Stimulated activated CD8-positive, alpha-beta memory T cell treated with anti-CD3 and anti-CD28 coated beads, Interleukin-7, amount 100 ng/mL, for 1 hour (primary cell): ENCODE results near the gene TSEN15.
"Not testable (repeated sequence)": the region's sequence is repeated elsewhere in the genome, so short reads cannot be mapped to it uniquely, and the experiment has no call there.

Experiments used
- DNase-seq, 2 donors: peaks; one replicate each; pipeline ENCODE4 v3.0.0-alpha.2; 2020; ENCODE audit warnings: low read depth in 2 of 2

Gene TSEN15

DNA sequence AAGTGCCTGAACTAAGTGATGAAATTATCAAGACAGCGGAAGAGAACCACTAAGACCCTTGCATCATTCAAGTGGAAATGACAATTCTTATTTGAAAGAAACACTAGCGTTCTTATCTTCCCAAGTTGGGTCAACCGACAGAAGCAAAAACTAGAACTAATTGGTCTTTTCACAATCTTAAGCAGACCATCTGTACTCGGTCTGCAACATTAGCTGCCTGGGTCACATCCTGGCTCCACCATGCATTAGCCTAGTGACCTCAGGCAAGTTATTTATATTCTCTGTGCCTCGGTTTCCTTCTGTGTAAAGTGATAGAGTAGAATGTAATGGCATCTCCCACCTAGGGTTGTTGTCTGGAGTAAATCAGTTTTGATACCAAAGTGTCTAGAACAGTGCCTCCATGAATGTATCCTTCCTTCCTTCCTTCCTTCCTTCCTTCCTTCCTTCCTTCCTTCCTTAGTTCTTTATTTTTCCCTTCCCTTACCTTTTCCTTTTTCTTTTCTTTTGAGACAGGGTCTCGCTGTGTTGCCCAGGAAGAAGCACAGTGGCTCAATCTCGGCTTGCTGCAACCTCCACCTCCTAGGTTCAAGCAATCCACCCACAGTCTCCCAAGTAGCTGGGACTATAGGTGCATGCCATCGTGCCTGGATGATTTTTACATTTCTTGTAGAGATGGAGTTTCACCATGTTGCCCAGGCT is 20.0 kb upstream of the TSEN15 start:
- DNase-seq: no peak

DNA sequence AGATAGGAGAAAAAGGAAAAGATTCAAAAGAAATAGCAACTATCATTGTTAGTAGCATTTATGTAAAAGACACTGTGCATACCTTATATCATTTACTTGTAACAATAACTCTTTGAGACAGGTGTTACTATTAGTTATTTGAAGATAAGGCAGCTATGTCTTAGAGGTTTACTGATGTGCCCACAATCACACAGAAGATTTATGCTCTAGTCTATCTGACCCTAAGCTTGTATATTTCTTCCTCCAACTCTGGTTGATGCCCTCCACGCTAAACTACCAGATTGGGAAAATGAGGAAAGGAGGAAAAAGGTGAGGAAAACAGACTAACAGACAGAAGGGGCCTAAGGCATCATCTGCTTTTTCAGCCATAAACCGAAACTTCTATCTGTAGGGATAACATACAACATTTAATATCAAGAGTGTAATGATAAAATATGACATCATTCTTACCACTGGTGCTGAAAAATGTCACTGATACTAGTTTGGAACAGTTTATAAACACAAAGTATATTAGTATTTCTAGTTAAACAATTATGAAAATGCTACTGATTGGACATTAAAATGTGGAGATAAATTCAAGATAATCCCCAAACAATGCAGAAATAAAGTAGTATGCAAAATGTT is 19.1 kb upstream of the TSEN15 start:
- DNase-seq: no peak

DNA sequence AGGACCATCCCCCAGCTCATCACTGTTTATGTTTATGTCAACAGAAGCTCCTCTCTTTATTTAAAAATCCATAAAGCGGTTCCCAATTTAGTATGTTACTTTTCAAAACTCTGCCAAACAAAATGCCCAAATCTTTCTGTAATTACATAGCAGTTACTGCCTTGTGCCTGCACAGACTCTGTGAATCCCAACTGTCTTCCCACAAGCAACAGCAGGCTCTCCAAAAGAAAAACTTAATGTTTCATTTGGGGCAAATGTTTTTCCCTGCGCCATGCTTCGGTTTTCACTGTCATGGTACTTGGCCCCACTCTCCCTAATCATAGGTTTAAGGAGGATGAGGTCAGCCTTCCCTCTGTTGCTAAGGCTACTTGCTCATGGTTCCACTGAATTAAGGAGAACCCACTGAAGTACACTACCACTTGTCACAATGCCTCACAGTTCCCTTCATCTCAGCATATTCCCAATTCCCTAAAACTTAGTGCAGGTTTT is 18.6 kb upstream of the TSEN15 start:
- DNase-seq: no peak

GRCh38 chr1:184033711-184034167 is 17.8 kb upstream of the TSEN15 start:
- no peak for DNase-seq

DNA sequence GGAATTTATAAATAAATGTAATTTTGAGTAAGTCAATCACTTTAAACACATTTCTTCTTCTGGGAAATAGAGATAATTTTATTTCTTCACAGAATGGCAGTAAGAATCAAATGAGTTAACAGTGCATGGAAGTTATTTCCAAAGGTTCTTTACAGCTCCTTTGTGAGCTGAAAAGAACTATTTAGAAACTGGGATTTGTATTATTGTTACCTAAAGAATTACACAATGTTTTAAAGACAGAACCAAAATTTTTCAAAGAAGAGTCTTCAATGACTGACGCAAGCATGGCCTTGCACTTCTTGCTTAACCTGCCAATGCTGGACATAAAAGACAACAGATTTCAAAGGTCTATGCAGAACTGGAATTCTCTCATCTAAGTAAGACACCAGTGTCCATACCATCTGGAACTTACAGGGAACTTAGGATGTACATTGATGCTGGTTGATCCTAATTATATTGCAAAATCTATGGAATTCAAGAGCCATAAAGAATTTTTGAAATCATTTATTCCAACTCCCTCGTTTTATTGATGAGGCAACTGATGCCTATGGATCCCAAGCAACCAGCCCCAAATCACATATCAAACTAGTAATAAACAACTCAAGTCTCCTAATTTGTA is 16.7 kb upstream of the TSEN15 start:
- DNase-seq: no peak

DNA sequence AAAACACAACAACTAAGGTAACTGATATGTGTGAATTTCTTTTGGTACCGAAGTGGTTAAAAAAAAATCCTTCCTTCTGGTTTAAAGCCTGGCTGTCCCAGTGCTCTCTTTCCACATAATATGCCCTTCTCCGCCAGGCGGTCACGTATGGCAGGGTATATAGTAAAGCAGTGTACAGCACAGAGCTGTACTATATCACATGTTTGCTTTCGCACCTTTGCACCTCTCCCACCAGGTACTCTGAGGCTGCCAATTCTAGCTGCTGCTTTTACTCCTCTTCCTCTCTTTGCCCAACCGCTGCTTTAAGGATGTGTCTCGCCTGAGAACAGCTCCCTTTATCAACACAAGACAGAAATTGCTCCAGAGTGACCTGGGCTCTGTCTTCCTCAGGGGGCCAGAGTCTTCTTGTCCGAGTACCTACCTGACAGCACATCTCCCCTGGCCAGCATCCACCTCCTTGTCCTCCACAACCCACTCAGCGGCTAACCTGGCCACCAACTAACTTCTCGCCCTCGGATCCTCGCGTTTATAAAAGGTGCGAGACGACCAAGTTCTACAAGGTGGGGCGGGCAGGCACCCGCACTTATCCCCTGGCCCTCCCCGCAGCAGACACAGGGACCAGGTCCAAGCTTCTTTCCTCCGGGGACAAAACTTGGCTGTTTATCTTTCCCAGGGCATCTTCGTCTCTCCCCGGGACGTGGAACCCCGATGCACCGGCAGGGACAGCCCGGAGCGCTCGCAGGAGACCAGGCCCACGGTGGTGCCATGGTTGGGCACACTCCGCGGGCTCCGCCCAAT is 15.6 kb upstream of the TSEN15 start:
- DNase-seq: no peak

DNA sequence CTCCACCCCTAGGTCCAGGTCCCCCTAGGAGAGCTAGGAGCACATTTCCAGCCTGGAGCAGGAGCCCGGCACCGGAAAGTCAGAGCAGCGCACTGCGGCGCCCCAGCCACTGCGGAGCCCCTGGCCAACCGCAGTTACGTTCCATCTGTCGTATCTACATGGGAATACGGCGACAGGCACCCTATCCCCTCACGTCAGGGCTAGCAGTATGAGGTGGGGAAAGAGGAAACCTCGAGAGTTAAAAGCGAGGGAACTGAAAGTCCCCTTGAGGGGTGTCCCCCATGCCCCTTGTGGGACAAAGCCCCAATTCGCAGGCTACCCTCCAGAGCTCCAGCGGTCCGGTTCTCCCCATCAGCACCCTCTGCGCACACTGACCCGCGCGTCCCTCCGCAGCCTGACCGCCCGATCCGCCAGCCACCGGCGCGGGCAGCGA is 15.0 kb upstream of the TSEN15 start:
- DNase-seq: no peak

DNA sequence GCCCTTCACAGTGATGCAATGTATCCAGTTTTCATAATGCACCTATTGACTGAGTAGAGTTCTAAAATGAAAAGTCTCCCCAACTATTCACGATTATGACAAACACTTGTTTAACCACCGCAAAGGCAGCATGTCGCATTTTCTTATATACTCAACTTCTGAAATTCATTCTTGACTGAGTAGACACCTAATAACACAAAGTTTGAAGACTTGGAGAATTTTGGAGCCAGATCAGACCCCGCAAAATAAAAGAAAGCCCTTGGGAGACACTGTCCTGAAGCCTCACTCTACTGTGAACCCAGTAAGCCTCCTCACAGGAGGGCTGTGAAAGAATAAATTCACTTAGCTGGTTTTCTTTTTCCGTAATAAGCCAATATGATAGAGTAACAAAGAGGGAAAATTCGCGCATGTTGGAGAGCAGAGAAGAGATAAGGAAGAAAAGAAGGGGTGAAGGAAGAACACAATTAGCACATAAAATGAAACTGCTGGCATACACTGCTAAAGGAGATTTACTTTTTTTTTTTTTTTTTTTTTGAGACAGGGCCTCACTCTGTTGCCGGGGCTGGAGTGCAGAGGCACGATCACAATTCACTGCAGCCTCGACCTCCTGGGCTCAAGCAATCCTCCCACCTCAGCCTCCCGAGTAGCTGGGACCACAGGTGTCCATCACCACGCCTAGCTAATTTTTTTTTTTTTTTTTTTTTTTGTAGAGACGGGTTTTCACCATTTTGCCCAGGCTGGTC is 13.5 kb upstream of the TSEN15 start:
- no peak for DNase-seq

DNA sequence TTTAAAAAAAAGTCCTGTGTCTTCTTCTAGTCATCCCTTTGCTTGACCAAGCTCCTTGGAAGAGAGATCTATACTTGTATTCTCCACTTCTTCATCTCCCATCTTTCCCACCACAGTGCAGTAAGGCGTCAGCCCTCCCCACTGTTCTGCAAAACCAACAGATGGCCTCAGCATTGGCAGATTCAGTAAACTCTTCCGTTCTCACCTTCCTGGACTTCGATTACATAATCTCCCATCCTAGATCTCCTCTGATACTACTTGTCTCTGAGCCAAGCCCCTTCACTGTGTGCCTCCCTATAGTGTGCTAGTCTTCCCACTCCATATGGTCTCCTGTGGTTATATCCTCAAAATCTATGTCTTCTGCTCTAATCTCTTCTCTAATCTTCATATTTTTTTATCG is 12.4 kb upstream of the TSEN15 start:
- no peak for DNase-seq

DNA sequence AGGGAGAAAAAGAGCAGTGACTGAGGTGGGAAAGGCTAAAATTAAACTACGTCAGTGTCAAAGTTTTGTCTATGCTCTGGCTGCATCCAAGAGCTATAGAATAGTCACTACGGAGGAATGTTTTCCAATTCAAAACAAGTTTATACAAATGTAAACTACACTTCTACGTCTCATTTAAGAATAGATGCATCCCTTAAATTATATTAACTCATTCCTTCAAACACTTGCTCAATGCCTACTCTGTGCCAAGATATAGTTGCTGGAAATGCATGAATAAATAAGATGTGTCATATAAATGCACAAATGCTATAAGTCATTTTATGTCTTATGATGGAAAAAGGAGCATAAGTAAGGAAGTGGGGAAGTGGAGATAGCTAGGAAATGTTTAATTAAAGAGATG is 9.8 kb upstream of the TSEN15 start:
- DNase-seq: no peak

GRCh38 chr1:184043315-184043714 is 8.2 kb upstream of the TSEN15 start:
- not testable (repeated sequence) for DNase-seq

DNA sequence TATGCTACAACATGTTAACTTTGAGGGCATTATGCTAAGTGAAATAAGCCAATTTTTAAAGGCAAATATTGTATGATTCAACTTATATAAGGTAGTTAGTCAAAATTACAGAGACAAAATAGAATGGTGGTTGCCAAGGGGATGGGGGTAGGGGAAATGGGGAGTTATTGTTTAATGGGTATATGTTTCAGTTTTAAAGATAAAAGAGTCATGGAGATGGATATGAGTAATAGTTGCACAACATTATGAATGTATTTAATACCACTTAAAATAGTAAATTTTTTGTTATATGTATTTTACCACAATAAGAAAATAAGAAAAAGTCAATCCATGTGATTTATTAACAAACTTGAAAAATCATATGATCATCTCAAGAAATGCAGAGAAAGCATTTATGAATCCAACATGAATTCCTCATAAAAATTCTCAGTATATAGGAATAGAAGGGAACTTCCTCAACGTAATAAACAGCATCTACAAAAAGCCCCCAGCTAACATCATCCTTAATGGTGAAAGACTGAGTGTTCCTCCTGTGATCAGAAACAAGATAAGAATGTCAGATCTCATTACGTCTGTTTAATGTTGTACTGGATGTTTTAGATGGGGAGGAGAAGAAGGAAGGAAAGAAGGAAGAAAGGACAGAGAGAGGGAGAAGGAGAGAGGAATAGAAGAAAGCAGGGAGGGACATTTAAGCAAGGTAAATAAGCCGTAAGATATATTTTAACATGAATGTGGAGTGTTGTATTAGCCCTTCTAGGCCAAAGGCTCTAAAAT is 6.7 kb upstream of the TSEN15 start:
- DNase-seq: no peak

- DNase-seq: not testable (repeated sequence)
Measured at GRCh38 chr1:184047541-184047940, 4.0 kb upstream of the TSEN15 start.

- DNase-seq: no peak
Measured at GRCh38 chr1:184048561-184049240, 2.8 kb upstream of the TSEN15 start.

- no peak for DNase-seq
Measured at GRCh38 chr1:184049291-184049690, 2.2 kb upstream of the TSEN15 start.

GRCh38 chr1:184049836-184050468 is 1.6 kb upstream of the TSEN15 start:
- DNase-seq: no peak

DNA sequence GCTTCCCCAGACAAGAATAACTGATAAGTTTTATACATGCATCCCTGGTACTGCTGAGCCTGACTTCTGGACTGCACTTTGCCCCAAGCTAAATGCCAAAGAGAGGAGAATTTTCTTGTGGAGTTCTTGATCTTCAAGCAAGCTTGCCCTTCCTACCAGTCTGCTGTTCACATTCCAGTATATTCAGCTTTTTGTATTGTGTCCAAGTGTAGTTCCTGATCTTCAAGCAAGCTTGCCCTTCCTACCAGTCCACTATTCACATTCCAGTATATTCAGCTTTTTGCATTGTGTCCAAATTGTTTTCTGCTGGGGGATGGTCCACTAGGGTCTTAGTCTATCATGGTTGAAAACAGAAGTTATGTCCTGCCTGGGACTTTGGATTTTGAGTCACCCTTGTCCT is 894 bp upstream of the TSEN15 start:
- no peak for DNase-seq

DNA sequence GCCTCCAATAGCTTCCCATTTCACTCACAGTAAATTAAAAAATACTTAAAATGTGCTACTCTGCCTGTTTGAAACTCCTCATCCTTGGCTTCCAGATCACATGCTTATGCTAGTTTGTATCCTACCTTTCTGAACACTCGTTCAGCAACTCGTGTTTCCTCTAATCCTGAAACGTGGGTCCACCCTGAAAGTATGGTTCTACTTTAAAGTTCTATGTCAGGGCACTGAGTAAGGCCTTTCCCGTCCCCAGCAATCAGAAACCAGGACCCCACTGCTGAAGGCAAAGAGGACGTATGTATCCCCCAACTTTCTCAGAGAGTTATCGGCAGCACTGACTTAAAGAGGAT is 419 bp upstream of the TSEN15 start:
- DNase-seq: no peak

- DNase-seq: no peak
Measured at GRCh38 chr1:184052194-184052559, 647 bp downstream of the TSEN15 start.

GRCh38 chr1:184052750-184053149 is 1.2 kb downstream of the TSEN15 start:
- no peak for DNase-seq
